A549 treated with CORT108297 at 1 μM for 4 hours (cell line): ENCODE data around the gene CYB561D1. TPM values are rescaled to one million over a fixed set of nuclear protein-coding genes. Genes with fewer than 3 reads are reported as not detected.

Experiments used
- total RNA-seq: library from RNA; stranded (reverse); fragments of 200-300 nt; extraction: Qiagen RNA extraction; gene quantifications from 5 replicates; pipeline ENCODE4 v1.2.3, GENCODE V29; 2022

CYB561D1 gene
- 3.8 to 5.8 TPM (median 4.6 TPM) in 5 replicates for total RNA-seq

GRCh38 chr1:109493805-109494539 is at the start of gene CYB561D1:
Gene CYB561D1, plus strand, starts transcription at chr1:109494094. Its CDS starts 46 bp downstream, at chr1:109494140.

GRCh38 chr1:109466452-109467300 is 27.2 kb upstream of the CYB561D1 start, which contains the start of gene SYPL2:
Gene SYPL2, plus strand, starts transcription at chr1:109466546. Its CDS starts 298 bp downstream, at chr1:109466844.

GRCh38 chr1:109483672-109484518 is 10.0 kb upstream of the CYB561D1 start, which contains the start of gene ATXN7L2:
Gene ATXN7L2, plus strand, starts transcription at chr1:109483905. Its CDS starts 49 bp downstream, at chr1:109483954.

GRCh38 chr1:109509176-109510134 is 15.6 kb downstream of the CYB561D1 start, which contains the start of gene AMIGO1:
Gene AMIGO1, minus strand, starts transcription at chr1:109509727. Its CDS starts 815 bp downstream, at chr1:109508912.

GRCh38 chr1:109539676-109540075 is 45.8 kb downstream of the CYB561D1 start, which contains the start of gene GPR61:
Gene GPR61, plus strand, starts transcription at chr1:109539872. Its CDS starts 3,151 bp downstream, at chr1:109543023.

GRCh38 chr1:109548321-109549267 is 54.7 kb downstream of the CYB561D1 start, which contains the start of gene GNAI3:
Gene GNAI3, plus strand, starts transcription at chr1:109548615. Its CDS starts 106 bp downstream, at chr1:109548721.

Other genes with a start within 250 kb of the CYB561D1 start
- gene CELSR2, start 244.6 kb upstream of the CYB561D1 start, total RNA-seq: 3.8 to 5.8 TPM (median 5.6 TPM) in 5 replicates
- 18.1 to 27.7 TPM (median 25.9 TPM) in 5 replicates for gene PSRC1, start 210.9 kb upstream of the CYB561D1 start, total RNA-seq
- 0.37 TPM in 1 of 5 replicates, not detected in the others for gene MYBPHL, start 187.1 kb upstream of the CYB561D1 start, total RNA-seq
- gene SORT1, start 96.2 kb upstream of the CYB561D1 start, total RNA-seq: 3.1 to 4.5 TPM (median 3.3 TPM) in 5 replicates
- gene PSMA5, start 67.6 kb upstream of the CYB561D1 start, total RNA-seq: 101 to 118 TPM (median 107 TPM) in 5 replicates
- gene SYPL2, start 27.5 kb upstream of the CYB561D1 start, total RNA-seq: 0.09 to 0.23 TPM (median 0.14 TPM) in 5 replicates
- gene ATXN7L2, start 10.2 kb upstream of the CYB561D1 start, total RNA-seq: 1.8 to 3.4 TPM (median 2.3 TPM) in 5 replicates
- gene AMIGO1, start 15.6 kb downstream of the CYB561D1 start, total RNA-seq: 0.84 to 1.3 TPM (median 1.2 TPM) in 5 replicates
- not detected in 5 replicates for gene GPR61, start 45.8 kb downstream of the CYB561D1 start, total RNA-seq
- 4.5 to 5.8 TPM (median 5.0 TPM) in 5 replicates for gene GNAI3, start 54.5 kb downstream of the CYB561D1 start, total RNA-seq
- gene GNAT2, start 125.5 kb downstream of the CYB561D1 start, total RNA-seq: 0.09 TPM in 1 of 5 replicates, not detected in the others
- 23.5 to 31.8 TPM (median 26.6 TPM) in 5 replicates for gene AMPD2, start 125.7 kb downstream of the CYB561D1 start, total RNA-seq
- gene GSTM4, start 162.0 kb downstream of the CYB561D1 start, total RNA-seq: 8.7 to 10.2 TPM (median 9.7 TPM) in 5 replicates
- 3.6 to 4.3 TPM (median 3.7 TPM) in 5 replicates for gene GSTM2, start 174.0 kb downstream of the CYB561D1 start, total RNA-seq
- not detected in 5 replicates for gene GSTM1, start 193.7 kb downstream of the CYB561D1 start, total RNA-seq
- not detected in 5 replicates for gene GSTM5, start 218.2 kb downstream of the CYB561D1 start, total RNA-seq
- gene GSTM3, start 246.9 kb downstream of the CYB561D1 start, total RNA-seq: 20.8 to 28.3 TPM (median 24.3 TPM) in 5 replicates